Measurements from ENCODE around the gene EVL. TPM values are rescaled to one million over a fixed set of nuclear protein-coding genes. Genes with fewer than 3 reads are reported as not detected.

Gene EVL
- total RNA-seq, 1 donor from 2014 or later: 40.8 TPM

- DNase-seq (ENCODE audit: low read depth): no peak
These were observed 16.9 kb downstream of the EVL start for GRCh38 chr14:100081997-100082625.

GRCh38 chr14:100082723-100083122, 17.5 kb downstream of the EVL start:
- DNase-seq (ENCODE audit: low read depth): no peak

GRCh38 chr14:100083706-100084105, 18.5 kb downstream of the EVL start:
- no peak for DNase-seq (ENCODE audit: low read depth)

GRCh38 chr14:100084591-100084990, 19.4 kb downstream of the EVL start:
- no peak for DNase-seq (ENCODE audit: low read depth)

GRCh38 chr14:100085462-100085861, 20.2 kb downstream of the EVL start:
- no peak for DNase-seq (ENCODE audit: low read depth)

GRCh38 chr14:100086361-100086760, 21.1 kb downstream of the EVL start:
- DNase-seq (ENCODE audit: low read depth): no peak

GRCh38 chr14:100088226-100088625, 23.0 kb downstream of the EVL start:
- no peak for DNase-seq (ENCODE audit: low read depth)

- DNase-seq (ENCODE audit: low read depth): no peak
These were observed 26.2 kb downstream of the EVL start for GRCh38 chr14:100091386-100091785.

GRCh38 chr14:100092832-100093231, 27.6 kb downstream of the EVL start:
- no peak for DNase-seq (ENCODE audit: low read depth)

GRCh38 chr14:100093319-100093718, 28.1 kb downstream of the EVL start:
- DNase-seq (ENCODE audit: low read depth): no peak

GRCh38 chr14:100096656-100097055, 31.4 kb downstream of the EVL start:
- DNase-seq (ENCODE audit: low read depth): no peak

- DNase-seq (ENCODE audit: low read depth): no peak
These were observed 32.9 kb downstream of the EVL start for GRCh38 chr14:100098171-100098570.

GRCh38 chr14:100100032-100100703, 34.9 kb downstream of the EVL start:
- no peak for DNase-seq (ENCODE audit: low read depth)

- no peak for DNase-seq (ENCODE audit: low read depth)
These were observed 37.0 kb downstream of the EVL start for GRCh38 chr14:100102156-100102785.

GRCh38 chr14:100103250-100104005, 38.2 kb downstream of the EVL start:
- peak; percentile 66 for DNase-seq (ENCODE audit: low read depth)

- no peak for DNase-seq (ENCODE audit: low read depth)
These were observed 38.8 kb downstream of the EVL start for GRCh38 chr14:100104006-100104352.

- peak; percentile 21 for DNase-seq (ENCODE audit: low read depth)
These were observed 39.5 kb downstream of the EVL start for GRCh38 chr14:100104523-100105300.

GRCh38 chr14:100105357-100106169, 40.3 kb downstream of the EVL start:
- DNase-seq (ENCODE audit: low read depth): no peak

GRCh38 chr14:100106250-100107112, 41.3 kb downstream of the EVL start:
- no peak for DNase-seq (ENCODE audit: low read depth)
